Testis (tissue), 3 donors: ENCODE measurements around the gene FAM234B. TPM values are rescaled to one million over a fixed set of nuclear protein-coding genes. Genes with fewer than 3 reads are reported as not detected.

ENCODE experiments used
- DNase-seq: peaks from one replicate; pipeline ENCODE4 v3.0.0-alpha.2; 2019
- H3K27ac ChIP-seq, 2 donors: fragments of 200-600 bp; sonication (generic); one replicate each; pipeline ENCODE4 v1.5.1; 2019
- H3K27me3 ChIP-seq: fragments of 200-600 bp; sonication (generic); one replicate; pipeline ENCODE4 v1.5.1; 2019
- H3K36me3 ChIP-seq: fragments of 200-600 bp; sonication (generic); one replicate; pipeline ENCODE4 v1.5.1; 2017; ENCODE audit warnings: low read depth; ENCODE audit errors: missing control alignments
- H3K4me1 ChIP-seq: fragments of 200-600 bp; sonication (generic); one replicate; pipeline ENCODE4 v1.5.1; 2019
- H3K4me3 ChIP-seq, 2 donors: fragments of 200-600 bp; sonication (generic); one replicate each; pipeline ENCODE4 v1.5.1; 2017 to 2019
- H3K9me3 ChIP-seq: fragments of 200-600 bp; sonication (generic); one replicate; pipeline ENCODE4 v1.5.1; 2017
- CTCF ChIP-seq, 3 experiments: fragments of 450-650 bp in 2 of 3; fragments of 200-600 bp in 1 of 3; sonication (generic) in 1 of 3; IDR thresholded peaks; one replicate each; pipeline ENCODE4 v1.5.1; 2016 to 2019; ENCODE audit warnings: antibody characterized with exemption in 3 of 3, mild to moderate bottlenecking in 2 of 3, moderate library complexity in 1 of 3
- POLR2A ChIP-seq: fragments of 450-650 bp; IDR thresholded peaks from one replicate; pipeline ENCODE4 v1.6.1; 2017; ENCODE audit warnings: antibody characterized with exemption, mild to moderate bottlenecking, moderate library complexity
- WGBS, 2 donors: methylation state at CpG; one replicate each; pipeline ENCODE4 v1.1.5; 2018; 5-methylcytosine and 5-hydroxymethylcytosine counted together
- intact Hi-C: fragments of 100-400 bp; cut with DNase I; formaldehyde crosslinking; loops from one replicate; pipeline ENCODE4 v1.15.1; 2023; ENCODE audit warnings: low total_unique reads
- polyA plus RNA-seq: library from polyadenylated mRNA; stranded (reverse); fragments of 350-450 nt; fragmentation: Illumina TruSeq; extraction: RNeasy Lipid Tissue Mini Kit (QIAGEN cat#74804); gene quantifications from one replicate; pipeline ENCODE4 v1.2.3, GENCODE V29; 2014; ENCODE audit warnings: low read depth, low replicate concordance; ENCODE audit not compliant: insufficient read depth
- total RNA-seq, 2 donors: library from RNA; depleted of rRNA; stranded (reverse); fragments of >200 nt; gene quantifications; one replicate each; pipeline ENCODE4 v1.2.3, GENCODE V29; 2016

Gene FAM234B
- total and polyA plus RNA-seq, 3 donors from 2014 or later = 11.0 to 13.2 (median 13.0) TPM

GRCh38 chr12:13004361-13004760 is 39.8 kb upstream of the FAM234B start:
- no peaks in the 10 kb centered on the region for H3K36me3 ChIP-seq
- WGBS, 2 donors = 87 to 91% methylated on average over 3 of the region's 3 CpGs
- intact Hi-C loops = loop anchor here (5.0 kb wide), 1 partner anchor 93 kb away; no protein-coding TSS in a partner anchor

DNA sequence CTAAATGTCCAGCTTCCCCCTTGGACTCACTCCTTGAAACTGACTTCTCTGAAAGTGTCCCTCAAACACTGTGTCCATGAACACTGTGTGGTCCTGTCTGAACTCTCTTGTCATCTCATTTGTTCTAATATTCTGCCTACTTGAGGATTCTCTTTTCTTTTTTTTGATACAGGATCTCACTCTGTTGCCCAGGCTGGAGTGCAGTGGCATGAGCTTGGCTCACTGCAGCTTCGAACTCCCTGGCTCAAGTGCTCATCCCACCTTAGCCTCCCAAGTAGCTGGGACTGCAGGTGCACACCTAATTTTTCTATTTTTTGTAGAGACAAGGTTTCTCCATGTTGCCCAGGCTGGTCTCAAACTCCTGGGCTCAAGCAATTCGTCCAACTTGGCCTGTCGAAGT is 39.2 kb upstream of the FAM234B start:
- TF ChIP-seq POLR2A (no peak), CTCF (IDR thresholded peaks at IDR 0.05) (no peak)
- Histone ChIP-seq H3K9me3 (no peaks in the 10 kb centered on the region), H3K4me1 (peaks cover 5% of the 10 kb centered on the region), H3K27me3 (no peaks in the 10 kb centered on the region), H3K27ac (no peak overlapping the region), H3K4me3 (no peak overlapping the region), H3K36me3 (no peaks in the 10 kb centered on the region)
- 64 to 68% methylated on average over 3 of the region's 3 CpGs for whole genome bisulfite sequencing, 2 donors
- DNase-seq = no peak
- intact Hi-C loops = loop anchor here (5.0 kb wide), 1 partner anchor 92 kb away; no protein-coding TSS in a partner anchor

More at GRCh38 chr12:13004361-13004760, 39.8 kb upstream of the FAM234B start:
- H3K27me3 ChIP-seq = no peaks in the 10 kb centered on the region
- DNase-seq = no peak
- H3K4me3 ChIP-seq = no peak overlapping the region
- H3K9me3 ChIP-seq = no peaks in the 10 kb centered on the region
- no peak overlapping the region for H3K27ac ChIP-seq
- peaks cover 6% of the 10 kb centered on the region for H3K4me1 ChIP-seq
- TF ChIP-seq CTCF (IDR thresholded peaks at IDR 0.05) = no peak
- no peak for TF ChIP-seq POLR2A

- no peaks in the 10 kb centered on the region for H3K9me3 ChIP-seq
- DNase-seq = no peak
- H3K27ac ChIP-seq = no peak overlapping the region
- no peak overlapping the region for H3K4me3 ChIP-seq
- no peaks in the 10 kb centered on the region for H3K27me3 ChIP-seq
- peaks cover 5% of the 10 kb centered on the region for H3K4me1 ChIP-seq
- intact Hi-C loops = no loop called here
- TF ChIP-seq POLR2A (no peak), CTCF (IDR thresholded peaks at IDR 0.05) (no peak)
- 92 to 93% methylated on average over 2 of the region's 2 CpGs for WGBS, 2 donors
- no peaks in the 10 kb centered on the region for H3K36me3 ChIP-seq
These were observed 38.5 kb upstream of the FAM234B start for GRCh38 chr12:13005649-13006048.

GRCh38 chr12:13007496-13008233 is 36.5 kb upstream of the FAM234B start:
- H3K4me3 ChIP-seq = no peak overlapping the region
- no peaks in the 10 kb centered on the region for H3K9me3 ChIP-seq
- peak; percentile 56 for DNase-seq
- no peak overlapping the region for H3K27ac ChIP-seq
- H3K4me1 ChIP-seq = no peaks in the 10 kb centered on the region
- H3K36me3 ChIP-seq = no peaks in the 10 kb centered on the region
- H3K27me3 ChIP-seq = no peaks in the 10 kb centered on the region
- no peak for TF ChIP-seq POLR2A
- TF ChIP-seq CTCF (IDR thresholded peaks at IDR 0.05) = no peak
- intact Hi-C loops = no loop called here
- WGBS, 2 donors = 59 to 71% methylated on average over 7 of the region's 7 CpGs
